Mesenchymal stem cell (in vitro differentiated cells and primary cell): ENCODE data around the gene TOR4A.

ENCODE experiments used
- DNase-seq: peaks from one replicate; pipeline ENCODE4 v3.0.0-alpha.2; 2013
- H2AFZ ChIP-seq: one replicate; pipeline ENCODE4 v1.6.1; 2013; ENCODE audit warnings: low read depth, mild to moderate bottlenecking, control low read depth, inconsistent platforms, low read length, moderate library complexity
- H2AK5ac ChIP-seq: 2 replicates; pipeline ENCODE4 v1.6.1; 2013; ENCODE audit warnings: low read length, moderate library complexity, mild to moderate bottlenecking, inconsistent platforms; ENCODE audit not compliant: severe bottlenecking
- H2BK120ac ChIP-seq: one replicate; pipeline ENCODE4 v1.6.1; 2013; ENCODE audit warnings: low read depth, mild to moderate bottlenecking, inconsistent platforms, low read length, moderate library complexity
- H2BK12ac ChIP-seq, 2 experiments: one replicate each; pipeline ENCODE4 v1.6.1; 2013; ENCODE audit warnings: inconsistent platforms in 2 of 2, low read length in 2 of 2, mild to moderate bottlenecking in 2 of 2, moderate library complexity in 2 of 2, control low read depth in 1 of 2
- H2BK15ac ChIP-seq: one replicate; pipeline ENCODE4 v1.6.1; 2013; ENCODE audit warnings: mild to moderate bottlenecking, low read depth, inconsistent platforms; ENCODE audit not compliant: poor library complexity, severe bottlenecking
- H2BK5ac ChIP-seq: 2 replicates; pipeline ENCODE4 v1.6.1; 2013; ENCODE audit warnings: low read depth, mild to moderate bottlenecking, low read length, control low read depth, inconsistent platforms; ENCODE audit not compliant: poor library complexity, severe bottlenecking
- H3K14ac ChIP-seq, 2 experiments: one replicate each; pipeline ENCODE4 v1.6.1; 2013; ENCODE audit warnings: inconsistent platforms in 2 of 2, low read length in 2 of 2, control low read depth in 1 of 2, mild to moderate bottlenecking in 1 of 2, moderate library complexity in 1 of 2
- H3K18ac ChIP-seq, 2 experiments: one replicate each; pipeline ENCODE4 v1.6.1; 2013; ENCODE audit warnings: inconsistent platforms in 2 of 2, low read length in 2 of 2, control low read depth in 1 of 2, low read depth in 1 of 2, mild to moderate bottlenecking in 1 of 2
- H3K23ac ChIP-seq, 2 experiments: one replicate each; pipeline ENCODE4 v1.6.1; 2013; ENCODE audit warnings: inconsistent platforms in 2 of 2, low read length in 2 of 2, mild to moderate bottlenecking in 2 of 2, moderate library complexity in 2 of 2, control low read depth in 1 of 2
- H3K27ac ChIP-seq: 2 replicates; pipeline ENCODE4 v1.5.1; 2013; ENCODE audit warnings: mild to moderate bottlenecking, moderate library complexity, low read length, control low read depth, inconsistent platforms; ENCODE audit not compliant: poor library complexity, severe bottlenecking
- H3K27me3 ChIP-seq, 2 experiments: 2 replicates each; pipeline versions ENCODE4 v1.6.1 to v1.7.0; 2013; ENCODE audit warnings: low read length in 2 of 2, mild to moderate bottlenecking in 2 of 2, moderate library complexity in 2 of 2, control low read depth in 1 of 2, inconsistent platforms in 1 of 2; ENCODE audit not compliant: control insufficient read depth in 1 of 2, insufficient read depth in 1 of 2
- H3K36me3 ChIP-seq, 2 experiments: 2 replicates each; pipeline versions ENCODE4 v1.6.1 to v1.7.0; 2013; ENCODE audit warnings: low read length in 2 of 2, control low read depth in 1 of 2, inconsistent platforms in 1 of 2, low read depth in 1 of 2, mild to moderate bottlenecking in 1 of 2; ENCODE audit not compliant: insufficient read depth in 2 of 2, control insufficient read depth in 1 of 2
- H3K4ac ChIP-seq, 2 experiments: one replicate each; pipeline ENCODE4 v1.6.1; 2013; ENCODE audit warnings: inconsistent platforms in 2 of 2, low read length in 2 of 2, mild to moderate bottlenecking in 2 of 2, moderate library complexity in 2 of 2, control low read depth in 1 of 2, low read depth in 1 of 2
- H3K4me1 ChIP-seq: 2 replicates; pipeline ENCODE4 v1.6.1; 2013; ENCODE audit warnings: low read depth, low read length, control low read depth; ENCODE audit not compliant: control insufficient read depth, insufficient read depth
- H3K4me2 ChIP-seq: 2 replicates; pipeline ENCODE4 v1.6.1; 2013; ENCODE audit warnings: low read length, mild to moderate bottlenecking, inconsistent platforms; ENCODE audit not compliant: poor library complexity, severe bottlenecking
- H3K4me3 ChIP-seq, 2 experiments: 2 replicates each; pipeline versions ENCODE4 v1.5.1 to v1.7.0; 2013; ENCODE audit warnings: low read length in 2 of 2, mild to moderate bottlenecking in 2 of 2, control low read depth in 1 of 2, low read depth in 1 of 2; ENCODE audit not compliant: insufficient read depth in 1 of 2
- H3K79me1 ChIP-seq: replicated peaks from 2 replicates; pipeline ENCODE4 v1.6.1; 2013; ENCODE audit warnings: mild to moderate bottlenecking, control low read depth, low read length, inconsistent platforms; ENCODE audit not compliant: poor library complexity, severe bottlenecking
- H3K9ac ChIP-seq: 2 replicates; pipeline ENCODE4 v1.7.0; 2013; ENCODE audit warnings: mild to moderate bottlenecking, low read length, moderate library complexity
- H3K9me3 ChIP-seq: 2 replicates; pipeline ENCODE4 v1.7.0; 2013; ENCODE audit warnings: mild to moderate bottlenecking, low read length; ENCODE audit not compliant: control insufficient read depth
- H4K8ac ChIP-seq: one replicate; pipeline ENCODE4 v1.6.1; 2013; ENCODE audit warnings: inconsistent platforms, mild to moderate bottlenecking, low read length, moderate library complexity
- H4K91ac ChIP-seq: one replicate; pipeline ENCODE4 v1.6.1; 2013; ENCODE audit warnings: mild to moderate bottlenecking, low read length, inconsistent platforms
- WGBS: methylation state at CpG from one replicate; pipeline ENCODE4 v1.1.7; 2013; ENCODE audit warnings: mixed read lengths; 5-methylcytosine and 5-hydroxymethylcytosine counted together

TOR4A gene

GRCh38 chr9:137318602-137319001, 41.1 kb downstream of the TOR4A start:
- H2BK5ac ChIP-seq, result no peak overlapping the region
- H2BK120ac ChIP-seq, result peak overlapping the region; percentile 19
- H3K79me1 ChIP-seq, result no peaks in the 10 kb centered on the region
- no peak for DNase-seq
- peak overlapping the region; percentile 69 for H2BK15ac ChIP-seq
- no peak overlapping the region for H3K4ac ChIP-seq
- no peak overlapping the region for H4K8ac ChIP-seq
- H2AK5ac ChIP-seq, result no peak overlapping the region
- H3K14ac ChIP-seq, result no peak overlapping the region
- no peak overlapping the region for H2BK12ac ChIP-seq
- no peak overlapping the region for H3K4me3 ChIP-seq
- H3K4me1 ChIP-seq, result peaks cover 41% of the 10 kb centered on the region
- peaks cover 0 to 7% of the 10 kb centered on the region in 2 experiments for H3K36me3 ChIP-seq
- peak overlapping the region; percentile 68 for H4K91ac ChIP-seq
- 92% methylated on average over 18 of the region's 18 CpGs for WGBS
- H3K23ac ChIP-seq, result no peak overlapping the region
- H3K4me2 ChIP-seq, result no peak overlapping the region
- no peaks in the 10 kb centered on the region for H3K9me3 ChIP-seq
- H3K9ac ChIP-seq, result peak overlapping the region; percentile 74
- H3K27ac ChIP-seq, result no peak overlapping the region
- no peak overlapping the region for H2AFZ ChIP-seq
- no peak overlapping the region for H3K18ac ChIP-seq
- peaks cover 0 to 25% of the 10 kb centered on the region in 2 experiments for H3K27me3 ChIP-seq

- Histone ChIP-seq H3K27ac (no peak overlapping the region), H4K91ac (peak overlapping the region; percentile 45), H3K27me3 (peaks cover 0 to 23% of the 10 kb centered on the region in 2 experiments), H3K79me1 (no peaks in the 10 kb centered on the region), H3K4me3 (no peak overlapping the region), H2BK5ac (no peak overlapping the region), H3K4ac (no peak overlapping the region), H3K9ac (peak overlapping the region; percentile 74), H2AK5ac (no peak overlapping the region), H2BK120ac (no peak overlapping the region), H3K4me1 (peaks cover 42% of the 10 kb centered on the region), H3K4me2 (no peak overlapping the region), H3K36me3 (peaks cover 0 to 10% of the 10 kb centered on the region in 2 experiments), H3K23ac (no peak overlapping the region), H3K9me3 (no peaks in the 10 kb centered on the region), H3K18ac (no peak overlapping the region), H4K8ac (no peak overlapping the region), H2AFZ (no peak overlapping the region), H3K14ac (no peak overlapping the region), H2BK15ac (peak overlapping the region; percentile 69), H2BK12ac (no peak overlapping the region)
- DNase-seq, result peak; percentile 53
- 81% methylated on average over 26 of the region's 26 CpGs for WGBS
Measured at GRCh38 chr9:137319011-137319738, 41.6 kb downstream of the TOR4A start.

GRCh38 chr9:137319739-137320551, 42.4 kb downstream of the TOR4A start:
- H2AFZ ChIP-seq, result no peak overlapping the region
- no peak overlapping the region for H2BK12ac ChIP-seq
- H3K4ac ChIP-seq, result no peak overlapping the region
- peaks cover 0 to 10% of the 10 kb centered on the region in 2 experiments for H3K36me3 ChIP-seq
- no peak overlapping the region for H2BK5ac ChIP-seq
- H4K8ac ChIP-seq, result no peak overlapping the region
- H4K91ac ChIP-seq, result no peak overlapping the region
- no peak overlapping the region for H2AK5ac ChIP-seq
- no peak overlapping the region for H3K4me2 ChIP-seq
- no peak overlapping the region for H3K9ac ChIP-seq
- H2BK120ac ChIP-seq, result no peak overlapping the region
- no peak overlapping the region for H3K14ac ChIP-seq
- no peak overlapping the region for H3K18ac ChIP-seq
- 91% methylated on average over 22 of the region's 22 CpGs for WGBS
- peaks cover 42% of the 10 kb centered on the region for H3K4me1 ChIP-seq
- H3K79me1 ChIP-seq, result no peaks in the 10 kb centered on the region
- H3K9me3 ChIP-seq, result no peaks in the 10 kb centered on the region
- H3K27ac ChIP-seq, result no peak overlapping the region
- no peak overlapping the region for H3K4me3 ChIP-seq
- H2BK15ac ChIP-seq, result no peak overlapping the region
- no peak for DNase-seq
- H3K23ac ChIP-seq, result no peak overlapping the region
- H3K27me3 ChIP-seq, result peaks cover under 1 to 18% of the 10 kb centered on the region in 2 experiments
